Fibroblast of lung (primary cell): ENCODE results near the gene PLXNA2.

Experiments
- EZH2 ChIP-seq: IDR thresholded peaks from 2 replicates; pipeline ENCODE4 v1.5.1; 2012; ENCODE audit warnings: low read length, control low read depth, mild to moderate bottlenecking; ENCODE audit errors: missing control alignments
- TF ChIP-seq, protein P1 (sequence below), 2 donors: IDR thresholded peaks in 1 of 2; conservative IDR thresholded peaks in 1 of 2; 1 replicate in 1 of 2; 2 replicates in 1 of 2; pipeline ENCODE4 v1.5.1; 2011 to 2012; ENCODE audit warnings: low read length in 2 of 2, control low read depth in 1 of 2, inconsistent platforms in 1 of 2, low read depth in 1 of 2, mild to moderate bottlenecking in 1 of 2

DNA sequence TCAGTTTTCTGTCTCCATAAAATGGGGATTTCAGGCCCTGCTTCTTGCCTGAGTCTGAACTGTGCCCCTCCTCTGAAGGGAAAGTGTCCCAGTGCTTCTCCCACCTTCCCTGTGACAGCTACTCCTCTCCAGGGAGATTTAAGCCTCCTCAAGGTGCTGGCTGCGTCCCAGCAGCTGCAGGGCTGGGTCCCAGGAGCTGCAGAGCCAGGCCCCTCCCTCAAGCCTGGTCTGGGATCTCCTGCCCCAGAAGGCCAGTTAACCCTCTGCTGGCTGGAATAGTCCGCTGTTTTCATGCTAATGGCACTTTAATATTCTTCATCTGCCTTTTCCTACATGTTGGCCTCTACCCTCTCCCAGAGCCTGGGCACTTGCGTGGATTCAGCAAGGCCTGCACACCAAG lies 99.0 kb downstream of the PLXNA2 start:
- TF ChIP-seq, protein P1, sequence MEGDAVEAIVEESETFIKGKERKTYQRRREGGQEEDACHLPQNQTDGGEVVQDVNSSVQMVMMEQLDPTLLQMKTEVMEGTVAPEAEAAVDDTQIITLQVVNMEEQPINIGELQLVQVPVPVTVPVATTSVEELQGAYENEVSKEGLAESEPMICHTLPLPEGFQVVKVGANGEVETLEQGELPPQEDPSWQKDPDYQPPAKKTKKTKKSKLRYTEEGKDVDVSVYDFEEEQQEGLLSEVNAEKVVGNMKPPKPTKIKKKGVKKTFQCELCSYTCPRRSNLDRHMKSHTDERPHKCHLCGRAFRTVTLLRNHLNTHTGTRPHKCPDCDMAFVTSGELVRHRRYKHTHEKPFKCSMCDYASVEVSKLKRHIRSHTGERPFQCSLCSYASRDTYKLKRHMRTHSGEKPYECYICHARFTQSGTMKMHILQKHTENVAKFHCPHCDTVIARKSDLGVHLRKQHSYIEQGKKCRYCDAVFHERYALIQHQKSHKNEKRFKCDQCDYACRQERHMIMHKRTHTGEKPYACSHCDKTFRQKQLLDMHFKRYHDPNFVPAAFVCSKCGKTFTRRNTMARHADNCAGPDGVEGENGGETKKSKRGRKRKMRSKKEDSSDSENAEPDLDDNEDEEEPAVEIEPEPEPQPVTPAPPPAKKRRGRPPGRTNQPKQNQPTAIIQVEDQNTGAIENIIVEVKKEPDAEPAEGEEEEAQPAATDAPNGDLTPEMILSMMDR (conservative IDR thresholded peaks at IDR 0.05 in 1 of 2, IDR thresholded peaks at IDR 0.05 in 1 of 2; ENCODE audit: low read depth in 1 of 2, low read length in 2 of 2) = no peak
- no peak for TF ChIP-seq EZH2
